HEK293 (cell line): ENCODE results near the gene COL4A1.

Experiments
- CTCF ChIA-PET: fragments of 350-600 bp; formaldehyde crosslinking; extraction: SDS; loops from one replicate; lab custom pipeline; 2021; ENCODE audit warnings: antibody characterized with exemption; lab: Yijun Ruan, JAX
- POLR2A ChIA-PET: fragments of 300-600 bp; formaldehyde crosslinking; extraction: SDS; loops from one replicate; lab custom pipeline; 2020; ENCODE audit warnings: antibody characterized with exemption, inconsistent platforms; lab: Yijun Ruan, JAX
- H3K27ac ChIP-seq: fragments of 200-500 bp; sonication (Bioruptor generic); 2 replicates; pipeline ENCODE4 v1.5.1; 2014; ENCODE audit warnings: low read depth, low read length, control low read depth, inconsistent platforms; ENCODE audit errors: extremely low read depth
- H3K36me3 ChIP-seq, 2 experiments: fragments of 200-500 bp in 1 of 2; sonication (Bioruptor generic) in 1 of 2; 1 replicate in 1 of 2; 2 replicates in 1 of 2; pipeline ENCODE4 v1.5.1; 2014 to 2017; ENCODE audit warnings: inconsistent platforms in 2 of 2, low read length in 2 of 2; ENCODE audit not compliant: control insufficient read depth in 2 of 2, insufficient read depth in 1 of 2
- H3K4me1 ChIP-seq: fragments of 200-500 bp; sonication (Bioruptor generic); 2 replicates; pipeline ENCODE4 v1.5.1; 2014; ENCODE audit warnings: mild to moderate bottlenecking, low read length, inconsistent platforms; ENCODE audit not compliant: control insufficient read depth, insufficient read depth
- H3K4me3 ChIP-seq: 2 replicates; pipeline ENCODE4 v1.5.1; 2011; ENCODE audit warnings: low read depth, mild to moderate bottlenecking, control low read depth, low read length, moderate library complexity
- H3K9me3 ChIP-seq: fragments of 200-500 bp; sonication (Bioruptor generic); 2 replicates; pipeline ENCODE4 v1.5.1; 2014; ENCODE audit warnings: low read depth, low read length, inconsistent platforms; ENCODE audit not compliant: control insufficient read depth, insufficient read depth
- MZF1 ChIP-seq: fragments of 450-650 bp; formaldehyde crosslinking; IDR thresholded peaks from 2 replicates; pipeline ENCODE4 v1.5.1; 2017; ENCODE audit warnings: missing biosample characterization, missing genetic modification characterization, borderline replicate concordance
- TRIM28 ChIP-seq: IDR thresholded peaks from 2 replicates; pipeline ENCODE4 v1.6.1; 2011; ENCODE audit warnings: low read length, control low read depth, borderline replicate concordance
- YY1 ChIP-seq: fragments of 450-650 bp; formaldehyde crosslinking; IDR thresholded peaks from 2 replicates; pipeline ENCODE4 v1.5.1; 2018; ENCODE audit warnings: missing biosample characterization, missing genetic modification characterization
- ZBTB21 ChIP-seq: fragments of 450-650 bp; formaldehyde crosslinking; IDR thresholded peaks from 2 replicates; pipeline ENCODE4 v1.5.1; 2017; ENCODE audit warnings: missing biosample characterization, missing genetic modification characterization
- ZFP69B ChIP-seq: fragments of 450-650 bp; formaldehyde crosslinking; IDR thresholded peaks from 2 replicates; pipeline ENCODE4 v1.5.1; 2016; ENCODE audit warnings: missing biosample characterization, missing genetic modification characterization
- ZNF10 ChIP-seq: fragments of 450-650 bp; formaldehyde crosslinking; IDR thresholded peaks from 2 replicates; pipeline ENCODE4 v1.5.1; 2017; ENCODE audit warnings: missing biosample characterization, missing genetic modification characterization
- ZNF114 ChIP-seq: fragments of 450-650 bp; formaldehyde crosslinking; IDR thresholded peaks from 2 replicates; pipeline ENCODE4 v1.5.0; 2017; ENCODE audit warnings: missing biosample characterization, missing genetic modification characterization
- ZNF140 ChIP-seq: fragments of 450-650 bp; formaldehyde crosslinking; IDR thresholded peaks from 2 replicates; pipeline ENCODE4 v1.5.1; 2016; ENCODE audit warnings: missing biosample characterization, missing genetic modification characterization
- ZNF174 ChIP-seq: fragments of 450-650 bp; formaldehyde crosslinking; IDR thresholded peaks from 2 replicates; pipeline ENCODE4 v1.5.0; 2017; ENCODE audit warnings: missing biosample characterization, mild to moderate bottlenecking, missing genetic modification characterization
- ZNF211 ChIP-seq: fragments of 450-650 bp; formaldehyde crosslinking; IDR thresholded peaks from 2 replicates; pipeline ENCODE4 v1.5.1; 2016; ENCODE audit warnings: low read depth, missing biosample characterization, missing genetic modification characterization
- ZNF292 ChIP-seq: fragments of 450-650 bp; formaldehyde crosslinking; IDR thresholded peaks from 2 replicates; pipeline ENCODE4 v1.5.1; 2016; ENCODE audit warnings: low read depth, missing biosample characterization, missing genetic modification characterization, borderline replicate concordance
- ZNF404 ChIP-seq: fragments of 450-650 bp; formaldehyde crosslinking; IDR thresholded peaks from 2 replicates; pipeline ENCODE4 v1.5.1; 2017; ENCODE audit warnings: missing biosample characterization, missing genetic modification characterization
- ZNF423 ChIP-seq: fragments of 450-650 bp; formaldehyde crosslinking; IDR thresholded peaks from 2 replicates; pipeline ENCODE4 v1.5.1; 2016; ENCODE audit warnings: missing biosample characterization, missing genetic modification characterization
- ZNF48 ChIP-seq: fragments of 450-650 bp; formaldehyde crosslinking; IDR thresholded peaks from 2 replicates; pipeline ENCODE4 v1.5.1; 2016; ENCODE audit warnings: missing biosample characterization, missing genetic modification characterization
- ZNF514 ChIP-seq: fragments of 450-650 bp; formaldehyde crosslinking; IDR thresholded peaks from 2 replicates; pipeline ENCODE4 v1.5.1; 2016; ENCODE audit warnings: missing biosample characterization, missing genetic modification characterization
- ZNF626 ChIP-seq: fragments of 450-650 bp; sonication (Bioruptor Pico); formaldehyde crosslinking; IDR thresholded peaks from 2 replicates; pipeline ENCODE4 v1.5.1; 2018; ENCODE audit warnings: missing biosample characterization, missing genetic modification characterization, inconsistent platforms
- ZNF664 ChIP-seq: fragments of 450-650 bp; formaldehyde crosslinking; IDR thresholded peaks from 2 replicates; pipeline ENCODE4 v1.5.1; 2016; ENCODE audit warnings: missing biosample characterization, missing genetic modification characterization
- ZNF670 ChIP-seq: fragments of 450-650 bp; formaldehyde crosslinking; IDR thresholded peaks from 2 replicates; pipeline ENCODE4 v1.5.1; 2016; ENCODE audit warnings: missing biosample characterization, missing genetic modification characterization, low read depth
- ZNF707 ChIP-seq: fragments of 450-650 bp; formaldehyde crosslinking; IDR thresholded peaks from 2 replicates; pipeline ENCODE4 v1.5.1; 2016; ENCODE audit warnings: missing biosample characterization, missing genetic modification characterization
- ZSCAN16 ChIP-seq: fragments of 450-650 bp; formaldehyde crosslinking; IDR thresholded peaks from 2 replicates; pipeline ENCODE4 v1.5.1; 2016; ENCODE audit warnings: missing biosample characterization, missing genetic modification characterization
- TF ChIP-seq, protein P1 (sequence below): fragments of 450-650 bp; formaldehyde crosslinking; IDR thresholded peaks from 2 replicates; pipeline ENCODE4 v1.5.1; 2016; ENCODE audit warnings: missing biosample characterization, missing genetic modification characterization
- TF ChIP-seq, protein P2 (sequence below): fragments of 450-650 bp; formaldehyde crosslinking; IDR thresholded peaks from 2 replicates; pipeline ENCODE4 v1.5.1; 2016; ENCODE audit warnings: missing biosample characterization, missing genetic modification characterization
- TF ChIP-seq, protein P3 (sequence below): fragments of 450-650 bp; formaldehyde crosslinking; IDR thresholded peaks from 2 replicates; pipeline ENCODE4 v1.5.1; 2017; ENCODE audit warnings: missing biosample characterization, missing genetic modification characterization
- TF ChIP-seq, protein P4 (sequence below): fragments of 450-650 bp; formaldehyde crosslinking; IDR thresholded peaks from 2 replicates; pipeline ENCODE4 v1.5.1; 2017; ENCODE audit warnings: missing biosample characterization, missing genetic modification characterization
- TF ChIP-seq, protein P5 (sequence below): IDR thresholded peaks from 2 replicates; pipeline ENCODE4 v1.6.1; 2011; ENCODE audit warnings: mild to moderate bottlenecking, low read depth, low read length, borderline replicate concordance

COL4A1 gene

DNA sequence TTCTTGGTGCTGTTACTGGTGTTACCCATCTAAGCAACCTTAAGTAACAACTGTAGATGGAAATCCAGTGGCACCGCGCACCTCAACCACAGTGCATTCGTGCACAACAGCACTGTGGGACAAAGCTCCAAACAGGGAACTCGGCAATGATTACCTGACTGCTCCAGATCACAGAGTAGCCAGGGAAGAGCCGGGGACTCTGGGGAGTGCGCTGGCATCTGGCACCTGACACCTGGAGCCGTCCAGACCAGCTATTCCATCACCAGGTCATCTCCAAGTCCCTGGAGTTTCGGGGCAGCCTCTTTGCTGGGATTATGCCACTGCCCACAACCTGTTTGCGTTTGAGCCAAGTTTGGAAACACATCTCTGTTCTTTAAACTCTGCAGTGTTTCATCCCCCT is 62.0 kb downstream of the COL4A1 start:
- Histone ChIP-seq H3K9me3 (no peaks in the 10 kb centered on the region), H3K4me3 (no peak overlapping the region), H3K27ac (no peak overlapping the region), H3K36me3 (no peaks in the 10 kb centered on the region), H3K4me1 (no peaks in the 10 kb centered on the region)
- no peak for TF ChIP-seq ZNF174 (tag by site-specific recombination)
- no peak for TF ChIP-seq ZNF664 (tag by site-specific recombination)
- no peak for TF ChIP-seq ZNF211 (tag by site-specific recombination)
- no peak for TF ChIP-seq ZNF48
- TF ChIP-seq, protein P1, sequence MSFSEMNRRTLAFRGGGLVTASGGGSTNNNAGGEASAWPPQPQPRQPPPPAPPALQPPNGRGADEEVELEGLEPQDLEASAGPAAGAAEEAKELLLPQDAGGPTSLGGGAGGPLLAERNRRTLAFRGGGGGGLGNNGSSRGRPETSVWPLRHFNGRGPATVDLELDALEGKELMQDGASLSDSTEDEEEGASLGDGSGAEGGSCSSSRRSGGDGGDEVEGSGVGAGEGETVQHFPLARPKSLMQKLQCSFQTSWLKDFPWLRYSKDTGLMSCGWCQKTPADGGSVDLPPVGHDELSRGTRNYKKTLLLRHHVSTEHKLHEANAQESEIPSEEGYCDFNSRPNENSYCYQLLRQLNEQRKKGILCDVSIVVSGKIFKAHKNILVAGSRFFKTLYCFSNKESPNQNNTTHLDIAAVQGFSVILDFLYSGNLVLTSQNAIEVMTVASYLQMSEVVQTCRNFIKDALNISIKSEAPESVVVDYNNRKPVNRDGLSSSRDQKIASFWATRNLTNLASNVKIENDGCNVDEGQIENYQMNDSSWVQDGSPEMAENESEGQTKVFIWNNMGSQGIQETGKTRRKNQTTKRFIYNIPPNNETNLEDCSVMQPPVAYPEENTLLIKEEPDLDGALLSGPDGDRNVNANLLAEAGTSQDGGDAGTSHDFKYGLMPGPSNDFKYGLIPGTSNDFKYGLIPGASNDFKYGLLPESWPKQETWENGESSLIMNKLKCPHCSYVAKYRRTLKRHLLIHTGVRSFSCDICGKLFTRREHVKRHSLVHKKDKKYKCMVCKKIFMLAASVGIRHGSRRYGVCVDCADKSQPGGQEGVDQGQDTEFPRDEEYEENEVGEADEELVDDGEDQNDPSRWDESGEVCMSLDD (tag by site-specific recombination): no peak
- TF ChIP-seq YY1: no peak
- TF ChIP-seq ZBTB21 (tag by site-specific recombination): no peak
- POLR2A ChIA-PET: no interaction called here
- CTCF ChIA-PET: interaction anchor here (1.6 kb wide), 1 partner anchor 210 kb away, joined by 4 read pairs; no protein-coding TSS in a partner anchor

DNA sequence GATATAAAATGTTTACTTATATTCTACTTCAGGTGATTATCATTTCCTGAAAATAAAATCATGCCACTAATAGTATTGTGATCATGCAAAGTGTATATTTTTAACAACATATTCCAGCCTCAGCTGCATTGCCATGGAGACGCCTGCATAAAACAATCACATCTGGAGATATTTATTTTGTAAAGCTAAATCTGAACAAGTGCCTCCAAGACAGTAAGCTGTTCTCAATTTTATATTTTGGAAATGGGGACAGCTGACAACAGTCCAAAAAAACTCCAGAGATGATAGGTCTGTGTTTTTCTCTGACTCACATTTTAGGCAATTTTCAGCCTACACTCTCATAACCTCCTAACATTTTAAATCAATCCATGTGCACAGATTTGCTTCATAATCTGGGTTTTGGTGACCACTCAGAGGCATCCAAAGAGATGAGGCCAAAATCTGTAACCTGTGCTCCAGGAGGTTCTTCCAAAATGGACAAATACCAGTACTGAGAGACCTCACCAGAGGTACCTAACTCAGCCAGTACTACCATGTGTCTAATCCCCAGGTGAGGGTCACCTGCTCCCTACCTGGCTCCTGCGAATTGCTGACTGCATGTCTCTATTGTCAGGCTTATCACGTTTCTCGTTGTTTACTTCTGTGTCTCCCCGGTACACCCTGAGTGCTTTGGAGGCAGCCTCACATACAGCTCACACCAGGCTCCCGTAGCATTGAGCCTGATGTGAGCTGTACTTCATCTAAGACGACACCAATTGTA is 62.7 kb downstream of the COL4A1 start:
- Histone ChIP-seq H3K27ac (no peak overlapping the region), H3K9me3 (no peaks in the 10 kb centered on the region), H3K4me1 (no peaks in the 10 kb centered on the region), H3K36me3 (no peaks in the 10 kb centered on the region), H3K4me3 (no peak overlapping the region)
- POLR2A ChIA-PET: no interaction called here
- CTCF ChIA-PET: interaction anchor here (0.8 to 1.6 kb wide), 3 partner anchors 22 to 211 kb away, joined by 4 to 7 read pairs (median 4); no protein-coding TSS in a partner anchor
- TF ChIP-seq MZF1 (tag by site-specific recombination) (no peak), ZNF707 (no peak), ZSCAN16 (tag by site-specific recombination) (no peak), TRIM28 (no peak), ZNF114 (tag by site-specific recombination) (no peak), ZNF514 (tag by site-specific recombination) (no peak), ZNF670 (tag by site-specific recombination) (no peak), ZFP69B (tag by site-specific recombination) (no peak), ZNF404 (tag by site-specific recombination) (no peak), ZNF423 (no peak), ZNF10 (tag by site-specific recombination) (no peak), ZNF292 (tag by site-specific recombination) (no peak), ZNF626 (tag by site-specific recombination) (no peak), ZNF140 (no peak)
- TF ChIP-seq, protein P2, sequence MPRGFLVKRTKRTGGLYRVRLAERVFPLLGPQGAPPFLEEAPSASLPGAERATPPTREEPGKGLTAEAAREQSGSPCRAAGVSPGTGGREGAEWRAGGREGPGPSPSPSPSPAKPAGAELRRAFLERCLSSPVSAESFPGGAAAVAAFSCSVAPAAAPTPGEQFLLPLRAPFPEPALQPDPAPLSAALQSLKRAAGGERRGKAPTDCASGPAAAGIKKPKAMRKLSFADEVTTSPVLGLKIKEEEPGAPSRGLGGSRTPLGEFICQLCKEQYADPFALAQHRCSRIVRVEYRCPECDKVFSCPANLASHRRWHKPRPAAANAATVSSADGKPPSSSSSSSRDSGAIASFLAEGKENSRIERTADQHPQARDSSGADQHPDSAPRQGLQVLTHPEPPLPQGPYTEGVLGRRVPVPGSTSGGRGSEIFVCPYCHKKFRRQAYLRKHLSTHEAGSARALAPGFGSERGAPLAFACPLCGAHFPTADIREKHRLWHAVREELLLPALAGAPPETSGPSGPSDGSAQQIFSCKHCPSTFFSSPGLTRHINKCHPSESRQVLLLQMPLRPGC: no peak
- TF ChIP-seq, protein P3, sequence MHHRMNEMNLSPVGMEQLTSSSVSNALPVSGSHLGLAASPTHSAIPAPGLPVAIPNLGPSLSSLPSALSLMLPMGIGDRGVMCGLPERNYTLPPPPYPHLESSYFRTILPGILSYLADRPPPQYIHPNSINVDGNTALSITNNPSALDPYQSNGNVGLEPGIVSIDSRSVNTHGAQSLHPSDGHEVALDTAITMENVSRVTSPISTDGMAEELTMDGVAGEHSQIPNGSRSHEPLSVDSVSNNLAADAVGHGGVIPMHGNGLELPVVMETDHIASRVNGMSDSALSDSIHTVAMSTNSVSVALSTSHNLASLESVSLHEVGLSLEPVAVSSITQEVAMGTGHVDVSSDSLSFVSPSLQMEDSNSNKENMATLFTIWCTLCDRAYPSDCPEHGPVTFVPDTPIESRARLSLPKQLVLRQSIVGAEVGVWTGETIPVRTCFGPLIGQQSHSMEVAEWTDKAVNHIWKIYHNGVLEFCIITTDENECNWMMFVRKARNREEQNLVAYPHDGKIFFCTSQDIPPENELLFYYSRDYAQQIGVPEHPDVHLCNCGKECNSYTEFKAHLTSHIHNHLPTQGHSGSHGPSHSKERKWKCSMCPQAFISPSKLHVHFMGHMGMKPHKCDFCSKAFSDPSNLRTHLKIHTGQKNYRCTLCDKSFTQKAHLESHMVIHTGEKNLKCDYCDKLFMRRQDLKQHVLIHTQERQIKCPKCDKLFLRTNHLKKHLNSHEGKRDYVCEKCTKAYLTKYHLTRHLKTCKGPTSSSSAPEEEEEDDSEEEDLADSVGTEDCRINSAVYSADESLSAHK (tag by site-specific recombination): no peak
- TF ChIP-seq, protein P4, sequence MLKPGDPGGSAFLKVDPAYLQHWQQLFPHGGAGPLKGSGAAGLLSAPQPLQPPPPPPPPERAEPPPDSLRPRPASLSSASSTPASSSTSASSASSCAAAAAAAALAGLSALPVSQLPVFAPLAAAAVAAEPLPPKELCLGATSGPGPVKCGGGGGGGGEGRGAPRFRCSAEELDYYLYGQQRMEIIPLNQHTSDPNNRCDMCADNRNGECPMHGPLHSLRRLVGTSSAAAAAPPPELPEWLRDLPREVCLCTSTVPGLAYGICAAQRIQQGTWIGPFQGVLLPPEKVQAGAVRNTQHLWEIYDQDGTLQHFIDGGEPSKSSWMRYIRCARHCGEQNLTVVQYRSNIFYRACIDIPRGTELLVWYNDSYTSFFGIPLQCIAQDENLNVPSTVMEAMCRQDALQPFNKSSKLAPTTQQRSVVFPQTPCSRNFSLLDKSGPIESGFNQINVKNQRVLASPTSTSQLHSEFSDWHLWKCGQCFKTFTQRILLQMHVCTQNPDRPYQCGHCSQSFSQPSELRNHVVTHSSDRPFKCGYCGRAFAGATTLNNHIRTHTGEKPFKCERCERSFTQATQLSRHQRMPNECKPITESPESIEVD (tag by site-specific recombination): no peak
- TF ChIP-seq, protein P5, sequence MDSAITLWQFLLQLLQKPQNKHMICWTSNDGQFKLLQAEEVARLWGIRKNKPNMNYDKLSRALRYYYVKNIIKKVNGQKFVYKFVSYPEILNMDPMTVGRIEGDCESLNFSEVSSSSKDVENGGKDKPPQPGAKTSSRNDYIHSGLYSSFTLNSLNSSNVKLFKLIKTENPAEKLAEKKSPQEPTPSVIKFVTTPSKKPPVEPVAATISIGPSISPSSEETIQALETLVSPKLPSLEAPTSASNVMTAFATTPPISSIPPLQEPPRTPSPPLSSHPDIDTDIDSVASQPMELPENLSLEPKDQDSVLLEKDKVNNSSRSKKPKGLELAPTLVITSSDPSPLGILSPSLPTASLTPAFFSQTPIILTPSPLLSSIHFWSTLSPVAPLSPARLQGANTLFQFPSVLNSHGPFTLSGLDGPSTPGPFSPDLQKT: no peak
